DND-41 (cell line): ENCODE measurements around the gene MIPEP.

Source experiments
- ATAC-seq: fragments of 200-7000 bp; cut with Tn5 transposase; 3 replicates; pipeline ENCODE4 v1.9.1; 2021; ENCODE audit warnings: low read depth; ENCODE audit not compliant: insufficient read depth
- DNase-seq: peaks from one replicate; pipeline ENCODE4 v3.0.0-alpha.2; 2020
- H2AFZ ChIP-seq: 2 replicates; pipeline ENCODE4 v1.6.0; 2012; ENCODE audit warnings: low read depth, low read length
- H3K27ac ChIP-seq: 2 replicates; pipeline ENCODE4 v1.5.1; 2012; ENCODE audit warnings: low read length, inconsistent platforms
- H3K27me3 ChIP-seq: fragments of 200-600 bp; sonication (generic); 2 replicates; pipeline ENCODE4 v1.6.0; 2012; ENCODE audit warnings: low read length, mild to moderate bottlenecking, inconsistent platforms; ENCODE audit not compliant: insufficient read depth, poor library complexity
- H3K36me3 ChIP-seq: 2 replicates; pipeline ENCODE4 v1.5.1; 2012; ENCODE audit warnings: low read length, inconsistent platforms; ENCODE audit not compliant: insufficient read depth
- H3K4me1 ChIP-seq: 2 replicates; pipeline ENCODE4 v1.5.1; 2012; ENCODE audit warnings: mild to moderate bottlenecking, low read length; ENCODE audit not compliant: insufficient read depth
- H3K4me2 ChIP-seq: 2 replicates; pipeline ENCODE4 v1.6.0; 2012; ENCODE audit warnings: mild to moderate bottlenecking, moderate library complexity, low read length, inconsistent platforms; ENCODE audit not compliant: insufficient read depth
- H3K4me3 ChIP-seq, 2 experiments: fragments of 200-600 bp in 1 of 2; shearing (Covaris generic) in 1 of 2; 2 replicates each; pipeline ENCODE4 v1.5.1; 2012 to 2016; ENCODE audit warnings: inconsistent platforms in 2 of 2, low read length in 2 of 2, mild to moderate bottlenecking in 2 of 2, low read depth in 1 of 2, moderate library complexity in 1 of 2
- H3K79me2 ChIP-seq: 2 replicates; pipeline ENCODE4 v1.6.0; 2012; ENCODE audit warnings: low read length, inconsistent platforms; ENCODE audit not compliant: insufficient read depth
- H3K9ac ChIP-seq: 2 replicates; pipeline ENCODE4 v1.6.0; 2012; ENCODE audit warnings: low read depth, mild to moderate bottlenecking, inconsistent platforms, low read length, moderate library complexity
- H3K9me3 ChIP-seq: 2 replicates; pipeline ENCODE4 v1.5.1; 2012; ENCODE audit warnings: low read length, moderate library complexity, mild to moderate bottlenecking, inconsistent platforms; ENCODE audit not compliant: insufficient read depth, severe bottlenecking
- H4K20me1 ChIP-seq: 2 replicates; pipeline ENCODE4 v1.6.0; 2012; ENCODE audit warnings: low read length; ENCODE audit not compliant: insufficient read depth
- EZH2 ChIP-seq: IDR thresholded peaks from 3 replicates; pipeline ENCODE4 v1.6.1; 2012; ENCODE audit warnings: borderline replicate concordance, low read depth, mild to moderate bottlenecking, moderate library complexity, low read length, inconsistent platforms; ENCODE audit not compliant: severe bottlenecking
- TF ChIP-seq, protein P1 (sequence below): IDR thresholded peaks from 2 replicates; pipeline ENCODE4 v1.5.1; 2012; ENCODE audit warnings: borderline replicate concordance, low read length, moderate library complexity, mild to moderate bottlenecking; ENCODE audit not compliant: poor library complexity, severe bottlenecking; ENCODE audit errors: extremely low read depth

MIPEP gene

DNA sequence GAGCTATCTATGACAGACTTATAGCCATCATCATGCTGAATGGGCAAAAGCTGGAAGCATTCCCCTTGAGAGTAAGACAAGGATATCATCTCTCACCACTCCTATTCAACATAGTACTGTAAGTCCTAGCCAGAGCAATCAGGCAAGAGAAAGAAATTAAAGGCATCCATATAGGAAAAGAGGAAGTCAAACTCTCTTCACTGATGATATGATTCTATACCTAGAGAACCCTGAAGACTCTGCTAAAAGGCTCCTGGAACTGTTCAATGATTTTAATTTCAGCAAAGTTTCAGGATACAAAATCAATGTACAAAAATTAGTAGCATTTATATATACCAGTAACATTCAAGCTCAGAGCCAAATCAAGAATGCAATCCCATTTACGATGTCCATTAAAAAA lies 29.8 kb upstream of the MIPEP start:
- H2AFZ ChIP-seq: no peak overlapping the region
- no peaks in the 10 kb centered on the region for H3K36me3 ChIP-seq
- no peak overlapping the region for H3K27ac ChIP-seq
- H3K4me3 ChIP-seq: no peak overlapping the region
- H3K4me2 ChIP-seq: no peak overlapping the region
- H3K9ac ChIP-seq: no peak overlapping the region
- no peaks in the 10 kb centered on the region for H4K20me1 ChIP-seq
- TF ChIP-seq, protein P1, sequence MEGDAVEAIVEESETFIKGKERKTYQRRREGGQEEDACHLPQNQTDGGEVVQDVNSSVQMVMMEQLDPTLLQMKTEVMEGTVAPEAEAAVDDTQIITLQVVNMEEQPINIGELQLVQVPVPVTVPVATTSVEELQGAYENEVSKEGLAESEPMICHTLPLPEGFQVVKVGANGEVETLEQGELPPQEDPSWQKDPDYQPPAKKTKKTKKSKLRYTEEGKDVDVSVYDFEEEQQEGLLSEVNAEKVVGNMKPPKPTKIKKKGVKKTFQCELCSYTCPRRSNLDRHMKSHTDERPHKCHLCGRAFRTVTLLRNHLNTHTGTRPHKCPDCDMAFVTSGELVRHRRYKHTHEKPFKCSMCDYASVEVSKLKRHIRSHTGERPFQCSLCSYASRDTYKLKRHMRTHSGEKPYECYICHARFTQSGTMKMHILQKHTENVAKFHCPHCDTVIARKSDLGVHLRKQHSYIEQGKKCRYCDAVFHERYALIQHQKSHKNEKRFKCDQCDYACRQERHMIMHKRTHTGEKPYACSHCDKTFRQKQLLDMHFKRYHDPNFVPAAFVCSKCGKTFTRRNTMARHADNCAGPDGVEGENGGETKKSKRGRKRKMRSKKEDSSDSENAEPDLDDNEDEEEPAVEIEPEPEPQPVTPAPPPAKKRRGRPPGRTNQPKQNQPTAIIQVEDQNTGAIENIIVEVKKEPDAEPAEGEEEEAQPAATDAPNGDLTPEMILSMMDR: no peak
- TF ChIP-seq EZH2: no peak
- no peak for ATAC-seq
- H3K9me3 ChIP-seq: no peaks in the 10 kb centered on the region
- no peaks in the 10 kb centered on the region for H3K4me1 ChIP-seq
- H3K79me2 ChIP-seq: no peaks in the 10 kb centered on the region
- peaks cover 15% of the 10 kb centered on the region for H3K27me3 ChIP-seq
- DNase-seq: no peak

DNA sequence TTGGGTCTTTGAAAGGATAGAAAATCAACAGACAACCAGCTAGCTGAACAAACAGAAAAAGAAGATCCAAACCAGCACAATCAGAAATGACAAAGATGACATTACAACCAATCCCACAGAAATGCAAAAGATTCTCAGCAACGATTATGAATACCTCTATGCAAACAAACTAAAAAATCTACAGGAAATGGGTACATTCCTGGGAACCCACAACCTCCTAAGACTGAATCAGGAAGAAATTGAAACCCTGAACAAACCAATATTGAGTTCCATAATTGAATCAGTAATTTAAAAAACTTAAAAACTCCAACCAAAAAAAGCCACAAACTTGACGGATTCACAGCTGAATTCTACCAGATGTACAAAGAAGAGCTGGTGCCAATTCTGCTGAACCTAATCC lies 29.0 kb upstream of the MIPEP start:
- no peak overlapping the region for H3K4me3 ChIP-seq
- no peak for ATAC-seq
- DNase-seq: no peak
- no peak overlapping the region for H3K27ac ChIP-seq
- no peaks in the 10 kb centered on the region for H3K9me3 ChIP-seq
- H3K9ac ChIP-seq: no peak overlapping the region
- H2AFZ ChIP-seq: no peak overlapping the region
- peaks cover 15% of the 10 kb centered on the region for H3K27me3 ChIP-seq
- no peaks in the 10 kb centered on the region for H3K36me3 ChIP-seq
- no peaks in the 10 kb centered on the region for H3K4me1 ChIP-seq
- H3K79me2 ChIP-seq: no peaks in the 10 kb centered on the region
- H4K20me1 ChIP-seq: no peaks in the 10 kb centered on the region
- TF ChIP-seq, protein P1: no peak
- no peak for TF ChIP-seq EZH2
- no peak overlapping the region for H3K4me2 ChIP-seq

DNA sequence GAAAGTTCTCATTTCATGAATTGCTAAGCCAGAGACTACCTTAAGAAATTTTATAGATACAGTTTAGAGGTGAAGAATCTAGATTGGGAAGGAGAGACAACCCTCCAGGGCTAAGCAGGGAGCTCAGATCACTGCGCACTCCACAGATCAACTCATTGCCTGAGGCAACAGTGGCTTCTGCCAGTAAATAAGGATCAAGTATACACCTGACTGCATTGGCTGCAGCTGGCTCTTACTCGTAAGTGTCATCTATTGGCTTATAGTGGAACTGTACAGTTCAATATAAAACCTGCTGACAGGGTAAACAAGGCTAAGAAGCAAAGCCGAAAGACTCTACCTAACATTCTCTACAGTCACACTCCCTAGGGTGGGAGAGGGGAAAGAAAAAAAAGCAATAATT lies 26.1 kb upstream of the MIPEP start:
- Histone ChIP-seq H3K79me2 (no peaks in the 10 kb centered on the region), H3K9me3 (no peaks in the 10 kb centered on the region), H3K4me1 (no peaks in the 10 kb centered on the region), H3K27me3 (peaks cover 20% of the 10 kb centered on the region), H3K4me2 (no peak overlapping the region), H2AFZ (no peak overlapping the region), H3K9ac (no peak overlapping the region), H3K36me3 (no peaks in the 10 kb centered on the region), H3K4me3 (no peak overlapping the region), H4K20me1 (no peaks in the 10 kb centered on the region), H3K27ac (no peak overlapping the region)
- no peak for DNase-seq
- no peak for ATAC-seq
- no peak for TF ChIP-seq EZH2
- TF ChIP-seq, protein P1: no peak

DNA sequence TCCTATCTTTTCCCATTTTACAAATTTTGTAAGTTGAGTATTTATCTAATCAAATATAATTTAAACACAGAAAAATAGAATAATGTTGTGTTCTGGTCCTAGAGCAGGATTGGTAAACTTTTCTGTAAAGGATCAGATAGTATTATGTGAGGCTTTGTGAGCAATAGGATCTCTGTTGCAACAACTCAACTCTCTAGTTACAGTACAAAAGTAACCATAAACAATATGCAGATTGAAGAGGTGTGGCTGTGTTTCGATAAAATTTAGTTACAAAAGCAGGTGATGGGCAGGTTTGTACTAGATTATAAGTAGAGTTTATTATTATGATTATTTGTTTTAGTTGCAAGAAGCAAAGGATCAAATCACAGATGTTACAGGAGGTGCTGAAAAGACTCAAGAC lies 23.3 kb upstream of the MIPEP start:
- H3K79me2 ChIP-seq: no peaks in the 10 kb centered on the region
- peaks cover 13% of the 10 kb centered on the region for H3K27me3 ChIP-seq
- no peaks in the 10 kb centered on the region for H4K20me1 ChIP-seq
- H3K9me3 ChIP-seq: no peaks in the 10 kb centered on the region
- no peaks in the 10 kb centered on the region for H3K4me1 ChIP-seq
- DNase-seq: no peak
- no peaks in the 10 kb centered on the region for H3K36me3 ChIP-seq
- no peak for ATAC-seq
- no peak overlapping the region for H3K9ac ChIP-seq
- no peak overlapping the region for H3K4me2 ChIP-seq
- H3K27ac ChIP-seq: no peak overlapping the region
- H3K4me3 ChIP-seq: no peak overlapping the region
- no peak overlapping the region for H2AFZ ChIP-seq
- TF ChIP-seq, protein P1: no peak
- no peak for TF ChIP-seq EZH2
